ENCODE results near the gene RTEL1. TPM values are rescaled to one million over a fixed set of nuclear protein-coding genes. Genes with fewer than 3 reads are reported as not detected.
"Not testable (repeated sequence)": the region's sequence is repeated elsewhere in the genome, so short reads cannot be mapped to it uniquely, and the experiment has no call there.

RTEL1 gene
- total RNA-seq, 1 donor from 2014 or later: 20.1 TPM

GRCh38 chr20:63648895-63649589 is 9.1 kb upstream of the RTEL1 start:
- DNase-seq (ENCODE audit: extremely low read depth, low read depth, low spot score): no peak

- not testable (repeated sequence) for DNase-seq (ENCODE audit: extremely low read depth, low read depth, low spot score)
Measured at GRCh38 chr20:63650486-63650885, 7.6 kb upstream of the RTEL1 start.

- no peak for DNase-seq (ENCODE audit: extremely low read depth, low read depth, low spot score)
Measured at GRCh38 chr20:63651942-63652191, 6.2 kb upstream of the RTEL1 start.

- no peak for DNase-seq (ENCODE audit: extremely low read depth, low read depth, low spot score)
Measured at GRCh38 chr20:63652192-63652980, 5.7 kb upstream of the RTEL1 start.

DNA sequence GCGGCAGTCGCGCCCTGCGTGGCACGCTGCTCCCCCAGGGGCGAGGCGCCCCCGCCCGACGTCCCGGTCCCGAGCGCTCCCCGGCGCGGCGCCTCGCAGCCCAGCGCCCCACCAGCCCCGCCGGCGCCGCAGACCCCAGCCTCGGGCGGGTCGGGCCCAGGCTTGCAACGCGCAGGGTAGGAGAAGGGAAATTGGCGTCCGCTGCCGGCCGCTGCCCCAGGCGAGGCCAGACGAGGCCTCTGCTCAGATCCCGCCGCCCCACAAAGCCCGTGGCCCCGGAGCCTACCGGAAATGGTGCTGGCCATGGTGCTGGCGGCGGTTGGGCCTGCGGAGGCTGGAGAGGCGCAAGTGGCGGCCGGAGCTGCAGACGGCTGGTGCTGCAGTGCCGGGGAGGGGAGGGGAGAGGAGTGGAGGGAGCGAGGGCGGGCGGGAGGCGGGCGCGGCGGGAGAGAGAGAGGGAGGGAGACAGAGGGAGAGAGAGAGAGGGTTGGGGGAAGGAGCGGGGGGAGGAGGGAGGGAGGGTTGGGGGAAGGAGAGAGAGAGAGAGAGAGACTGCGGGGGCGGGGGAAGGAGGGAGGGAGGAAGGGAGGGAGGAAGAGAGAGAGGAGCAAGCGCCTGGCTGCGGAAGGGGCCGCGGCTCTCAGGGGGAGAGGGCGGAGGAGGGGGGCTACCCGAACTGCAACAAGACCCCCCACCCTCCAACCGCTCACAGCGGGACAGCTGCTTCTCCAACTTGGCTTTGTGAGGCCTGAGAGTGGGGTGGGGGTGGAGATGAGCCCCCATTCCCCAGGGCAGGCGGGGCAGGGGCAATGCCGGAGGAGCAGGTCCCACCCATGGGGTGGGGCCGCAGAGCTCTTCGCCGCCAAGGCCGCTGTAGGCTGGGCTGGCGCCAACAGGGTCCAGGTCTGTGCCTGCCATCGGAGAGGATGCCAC is 4.8 kb upstream of the RTEL1 start, which contains the start of gene STMN3:
Gene STMN3 (minus strand): TSS at position 384 of the 933 bp plus-strand sequence. CDS start 79 bp downstream, at position 305.
- DNase-seq (ENCODE audit: extremely low read depth, low read depth, low spot score): no peak

DNA sequence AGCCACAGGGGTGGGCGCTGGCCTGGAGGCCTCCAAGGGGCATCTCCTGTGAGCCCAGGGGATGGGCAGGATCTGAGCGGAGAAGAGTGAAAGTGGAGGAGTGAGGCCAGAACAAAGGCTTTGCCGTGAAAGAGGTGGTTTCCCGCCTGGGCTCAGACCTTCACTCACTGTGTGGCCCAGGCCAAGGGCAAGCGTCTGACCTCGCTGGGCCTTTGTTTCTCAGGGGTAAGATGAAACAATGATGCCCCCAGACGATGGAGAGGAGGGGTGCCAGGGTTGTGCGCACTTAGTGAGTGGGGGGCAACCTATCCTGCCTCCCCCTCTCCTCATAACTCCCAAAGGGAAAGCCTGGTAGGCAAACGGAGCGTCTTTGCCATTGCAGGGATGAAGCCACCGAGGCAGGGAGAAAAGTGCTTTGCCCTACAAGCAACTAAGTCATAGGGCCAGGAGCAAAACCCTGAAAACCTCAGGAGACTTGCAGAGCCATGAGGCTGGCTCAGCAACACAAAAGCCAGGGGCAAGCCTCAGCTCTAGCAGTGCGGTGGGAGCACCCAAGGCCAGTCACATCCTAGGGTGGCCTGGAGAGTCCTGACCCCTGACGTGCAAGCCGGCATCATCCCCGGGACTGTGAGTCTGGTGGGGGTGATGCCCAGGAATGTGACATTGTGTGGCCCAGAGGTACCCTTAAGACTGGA is 4.0 kb upstream of the RTEL1 start:
- DNase-seq (ENCODE audit: extremely low read depth, low read depth, low spot score): no peak

GRCh38 chr20:63655249-63655648 is 2.9 kb upstream of the RTEL1 start:
- DNase-seq (ENCODE audit: extremely low read depth, low read depth, low spot score): no peak

DNA sequence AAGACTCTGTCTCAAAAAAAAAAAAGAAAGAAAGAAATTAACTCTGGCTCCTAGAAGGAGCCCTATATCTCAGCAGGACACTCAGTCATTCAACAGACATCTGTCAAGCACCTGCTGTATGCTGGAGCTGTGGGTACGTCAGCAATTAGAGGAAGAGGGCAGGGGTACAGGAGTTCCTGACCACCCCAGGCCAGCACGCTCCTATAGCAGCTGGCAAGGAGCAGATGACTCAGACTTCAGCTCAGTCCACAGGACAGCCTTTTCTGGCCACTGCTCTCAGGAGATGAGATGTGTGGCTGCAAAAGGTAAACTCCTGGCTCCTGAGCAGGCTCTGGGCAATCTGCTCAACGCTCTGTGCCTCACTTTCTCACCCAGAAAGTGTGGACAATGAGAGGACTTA is 1.7 kb upstream of the RTEL1 start:
- DNase-seq (ENCODE audit: extremely low read depth, low read depth, low spot score): no peak

DNA sequence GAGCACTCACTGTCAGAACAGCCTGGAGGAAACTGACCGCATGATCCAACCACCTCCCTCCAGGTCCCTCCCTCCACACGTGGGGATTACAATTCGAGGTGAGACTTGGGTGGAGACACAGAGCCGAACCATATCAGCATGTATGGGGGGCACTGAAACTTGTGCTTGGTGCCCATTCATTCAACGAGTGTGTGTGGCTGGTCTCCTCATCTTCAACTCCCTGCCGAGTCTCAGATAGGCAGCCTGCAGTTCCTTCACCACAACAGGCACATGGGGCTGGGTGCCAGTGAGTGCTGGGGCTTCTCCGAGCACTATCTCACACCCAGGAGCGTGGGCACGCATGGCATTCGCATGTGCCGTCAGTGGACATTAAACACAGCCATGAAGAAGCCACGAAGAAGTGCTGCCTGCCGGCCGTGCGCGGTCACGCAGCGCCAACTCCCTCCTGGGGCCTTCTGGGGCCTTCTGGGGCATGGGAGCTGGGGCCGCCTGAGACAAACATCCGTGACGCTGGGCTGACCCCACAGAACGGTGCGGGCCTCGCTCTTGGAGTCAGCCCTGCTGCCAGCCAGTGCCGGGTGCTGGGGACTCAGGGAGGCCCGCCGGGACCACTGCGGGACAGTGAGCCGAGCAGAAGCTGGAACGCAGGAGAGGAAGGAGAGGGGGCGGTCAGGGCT is 714 bp upstream of the RTEL1 start:
- no peak for DNase-seq (ENCODE audit: extremely low read depth, low read depth, low spot score)

DNA sequence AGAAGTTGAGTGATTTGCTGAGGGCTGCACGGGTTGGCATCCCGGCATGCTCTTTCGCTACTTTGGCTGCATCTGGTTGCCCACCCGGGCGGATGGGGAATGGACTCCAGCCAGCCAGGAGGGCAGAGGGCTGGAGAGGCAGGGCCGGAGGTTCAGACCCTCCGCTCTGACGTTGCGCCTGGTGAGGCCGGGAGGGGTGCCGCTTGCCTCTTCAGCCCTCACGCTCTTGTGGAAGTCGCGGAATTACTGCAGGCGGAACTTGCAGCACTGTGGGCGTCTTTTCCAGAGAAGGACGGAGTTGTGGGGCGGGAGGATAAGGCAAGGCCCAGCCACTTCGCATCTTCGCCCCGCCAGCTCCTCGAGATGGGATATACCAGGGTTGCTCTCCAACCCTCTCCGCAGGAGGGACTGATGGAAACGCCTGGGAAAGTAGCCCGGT is 656 bp downstream of the RTEL1 start:
- DNase-seq (ENCODE audit: extremely low read depth, low read depth, low spot score): no peak

DNA sequence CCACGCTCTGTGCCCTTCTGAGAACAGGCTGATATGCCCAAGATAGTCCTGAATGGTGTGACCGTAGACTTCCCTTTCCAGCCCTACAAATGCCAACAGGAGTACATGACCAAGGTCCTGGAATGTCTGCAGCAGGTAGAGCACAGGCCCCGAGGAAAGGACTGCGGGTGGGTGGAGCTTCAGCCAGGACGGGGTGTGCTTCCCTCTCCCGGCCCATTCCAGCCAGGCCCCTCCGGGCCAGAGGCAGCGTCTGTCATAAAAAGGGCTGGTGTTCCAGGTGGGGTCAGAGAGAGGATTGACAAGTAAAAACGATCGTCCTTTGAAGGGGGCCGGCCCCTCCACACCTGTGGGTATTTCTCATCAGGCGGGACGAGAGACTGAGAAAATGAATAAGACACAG is 1.3 kb downstream of the RTEL1 start:
- no peak for DNase-seq (ENCODE audit: extremely low read depth, low read depth, low spot score)

DNA sequence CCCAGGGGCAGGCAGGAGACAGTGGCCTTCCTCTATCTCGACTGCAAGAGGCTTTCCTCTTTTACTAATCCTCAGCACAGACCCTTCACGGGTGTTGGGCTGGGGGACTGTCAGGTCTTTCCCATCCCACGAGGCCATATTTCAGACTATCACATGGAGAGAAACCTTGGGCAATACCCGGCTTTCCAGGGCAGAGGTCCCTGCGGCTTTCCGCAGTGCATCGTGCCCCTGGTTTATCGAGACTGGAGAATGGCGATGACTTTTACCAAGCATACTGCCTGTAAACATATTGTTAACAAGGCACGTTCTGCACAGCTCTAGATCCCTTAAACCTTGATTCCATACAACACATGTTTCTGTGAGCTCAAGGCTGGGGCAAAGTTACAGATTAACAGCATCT is 2.1 kb downstream of the RTEL1 start:
- DNase-seq (ENCODE audit: extremely low read depth, low read depth, low spot score): not testable (repeated sequence)

DNA sequence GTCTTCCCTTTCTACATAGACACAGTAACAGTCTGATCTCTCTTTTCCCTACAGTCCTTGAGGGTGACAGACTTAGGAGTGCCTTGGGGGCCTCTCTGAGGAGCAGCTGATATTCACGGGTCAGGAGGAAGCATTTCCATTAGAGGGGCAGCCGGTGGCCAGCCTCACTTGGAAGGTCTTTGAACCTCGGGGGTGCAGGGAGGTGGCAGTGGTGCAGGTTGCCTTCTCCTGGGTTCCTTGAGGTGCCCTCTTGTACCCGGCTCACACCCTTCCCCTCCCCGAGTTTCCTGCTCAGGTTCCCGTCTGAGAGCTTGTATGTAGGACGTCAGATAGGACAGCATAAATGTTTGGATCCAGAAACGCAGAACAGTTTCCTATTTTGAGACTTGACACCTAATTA is 2.5 kb downstream of the RTEL1 start:
- no peak for DNase-seq (ENCODE audit: extremely low read depth, low read depth, low spot score)

DNA sequence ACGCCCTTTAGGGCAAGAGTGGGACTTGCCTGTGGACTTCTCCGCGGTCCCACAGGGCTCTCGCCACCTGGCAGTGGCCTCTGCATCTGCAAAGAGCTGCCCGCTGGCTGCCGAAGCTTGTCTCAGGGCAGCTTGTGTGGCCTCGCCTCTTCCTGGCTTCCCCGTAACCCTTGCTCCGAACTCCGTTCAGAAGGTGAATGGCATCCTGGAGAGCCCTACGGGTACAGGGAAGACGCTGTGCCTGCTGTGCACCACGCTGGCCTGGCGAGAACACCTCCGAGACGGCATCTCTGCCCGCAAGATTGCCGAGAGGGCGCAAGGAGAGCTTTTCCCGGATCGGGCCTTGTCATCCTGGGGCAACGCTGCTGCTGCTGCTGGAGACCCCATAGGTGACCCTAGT is 3.0 kb downstream of the RTEL1 start:
- DNase-seq (ENCODE audit: extremely low read depth, low read depth, low spot score): no peak

GRCh38 chr20:63661959-63662812 is 4.1 kb downstream of the RTEL1 start:
- no peak for DNase-seq (ENCODE audit: extremely low read depth, low read depth, low spot score)

DNA sequence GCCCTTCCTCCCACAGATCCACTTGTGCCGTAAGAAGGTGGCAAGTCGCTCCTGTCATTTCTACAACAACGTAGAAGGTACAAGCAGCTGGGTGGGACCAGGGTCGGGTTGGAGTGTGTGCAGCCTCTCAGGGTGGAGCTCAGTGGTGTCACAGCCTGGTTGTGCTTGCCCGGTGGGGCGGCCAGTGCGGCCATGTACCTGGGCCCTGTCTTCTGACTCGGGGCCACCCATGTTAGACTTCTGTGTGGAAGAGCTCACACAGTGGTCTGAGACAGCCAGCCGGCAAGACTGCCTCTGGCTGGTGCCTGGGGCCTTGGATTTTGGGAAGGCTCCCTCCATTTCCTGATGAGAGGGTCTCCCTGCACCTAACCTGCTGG is 4.7 kb downstream of the RTEL1 start:
- no peak for DNase-seq (ENCODE audit: extremely low read depth, low read depth, low spot score)

DNA sequence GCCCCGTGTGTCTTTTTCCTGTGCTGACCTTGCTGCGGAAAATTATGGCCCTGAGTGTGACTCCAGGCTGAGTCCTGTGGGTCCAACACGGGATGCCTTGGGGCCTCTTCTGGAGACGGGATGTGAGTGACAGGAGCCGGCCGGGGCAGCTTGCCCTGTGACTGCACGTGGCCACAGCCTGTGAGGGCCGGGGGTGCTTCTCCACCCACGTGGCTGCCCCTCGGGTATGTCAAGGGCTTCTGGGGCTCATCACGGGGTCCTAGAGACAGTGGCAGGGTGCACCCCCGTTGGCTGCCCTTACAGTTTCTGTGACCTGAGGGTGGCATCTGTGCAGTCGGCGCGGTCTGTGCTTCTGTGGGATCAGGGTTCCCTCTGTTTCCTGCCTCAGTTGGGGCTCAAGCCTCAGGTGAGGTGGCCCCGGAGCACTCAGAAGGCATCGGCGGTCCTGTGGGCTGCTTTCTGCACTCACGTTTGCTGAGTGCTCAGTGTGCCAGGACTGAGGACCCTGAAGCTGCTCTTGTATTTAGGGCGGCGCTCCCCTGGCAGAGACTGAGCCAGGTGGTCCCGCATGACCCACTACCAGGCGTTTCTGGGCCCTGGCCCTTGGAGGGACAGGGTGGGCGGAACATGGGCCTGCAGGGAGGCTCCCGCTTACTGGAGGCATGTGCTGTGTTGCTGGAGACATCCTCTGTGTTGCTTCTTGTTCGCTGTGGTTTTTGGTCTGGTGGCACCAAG is 5.4 kb downstream of the RTEL1 start:
- DNase-seq (ENCODE audit: extremely low read depth, low read depth, low spot score): no peak

DNA sequence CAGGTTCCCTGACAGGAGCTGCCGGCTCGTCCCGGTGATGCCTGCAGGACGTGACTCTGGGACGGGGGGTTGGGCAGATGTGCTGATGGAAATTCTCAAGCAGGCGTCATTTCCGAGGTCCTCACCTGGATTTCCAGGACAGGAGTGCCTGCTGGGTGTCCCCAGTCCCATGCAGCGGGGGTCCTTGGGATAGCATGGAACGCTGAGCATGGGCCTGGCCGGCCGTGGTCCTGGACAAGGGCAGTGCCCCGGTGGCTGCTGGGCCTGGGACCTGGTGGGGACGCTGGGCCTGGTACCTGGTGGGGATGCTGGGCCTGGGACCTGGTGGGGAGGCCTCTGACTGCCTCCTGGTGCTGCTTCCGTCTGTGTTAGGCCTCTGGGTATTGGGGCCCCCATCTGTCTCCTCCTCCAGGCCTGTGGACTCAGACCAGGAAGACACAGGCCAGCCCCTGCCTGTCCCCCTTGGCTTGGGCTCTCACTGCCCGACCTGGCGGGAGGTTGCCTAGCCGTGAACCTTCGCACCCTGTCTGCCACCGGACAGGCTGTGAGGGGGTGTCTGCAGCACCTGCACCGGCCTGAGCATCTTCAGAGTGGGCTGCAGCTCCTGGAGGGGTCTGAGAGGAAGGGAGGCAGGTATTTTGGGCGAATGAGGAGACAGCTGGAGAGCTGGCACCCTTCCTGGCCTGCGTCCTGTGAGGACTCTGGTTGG is 6.2 kb downstream of the RTEL1 start:
- DNase-seq (ENCODE audit: extremely low read depth, low read depth, low spot score): no peak
